Myocyte (in vitro differentiated cells): ENCODE data around the gene UBR2. TPM values are rescaled to one million over a fixed set of nuclear protein-coding genes. Genes with fewer than 3 reads are reported as not detected.
"Not testable (repeated sequence)": the region's sequence is repeated elsewhere in the genome, so short reads cannot be mapped to it uniquely, and the experiment has no call there.

ENCODE experiments used
- DNase-seq: peaks from one replicate; pipeline ENCODE4 v3.0.0-alpha.2; 2012; ENCODE audit warnings: low read depth
- total RNA-seq: library from RNA; depleted of rRNA; stranded (reverse); fragments of >200 nt; gene quantifications from 2 replicates; pipeline ENCODE4 v1.2.3, GENCODE V29; 2014

Gene UBR2
- total RNA-seq, 1 donor from 2014 or later, result 23.7 TPM

GRCh38 chr6:42555477-42556457 lies 8.1 kb upstream of the UBR2 start:
- DNase-seq, result no peak

- DNase-seq, result no peak
These were observed 7.4 kb upstream of the UBR2 start for GRCh38 chr6:42556462-42556861.

GRCh38 chr6:42559276-42559675 lies 4.6 kb upstream of the UBR2 start:
- not testable (repeated sequence) for DNase-seq

- DNase-seq, result no peak
These were observed 1.8 kb upstream of the UBR2 start for GRCh38 chr6:42561986-42562385.

GRCh38 chr6:42562788-42563405 lies 932 bp upstream of the UBR2 start:
- no peak for DNase-seq

- DNase-seq, result no peak
These were observed 637 bp downstream of the UBR2 start for GRCh38 chr6:42564506-42564825.

GRCh38 chr6:42565823-42566613 lies 2.2 kb downstream of the UBR2 start:
- no peak for DNase-seq

GRCh38 chr6:42566614-42567208 lies 2.9 kb downstream of the UBR2 start:
- DNase-seq, result no peak

- DNase-seq, result not testable (repeated sequence)
These were observed 3.4 kb downstream of the UBR2 start for GRCh38 chr6:42567237-42567636.

GRCh38 chr6:42569102-42570028 lies 5.5 kb downstream of the UBR2 start:
- peak; percentile 53 for DNase-seq

- no peak for DNase-seq
These were observed 7.9 kb downstream of the UBR2 start for GRCh38 chr6:42571611-42572342.

GRCh38 chr6:42572523-42572922 lies 8.7 kb downstream of the UBR2 start:
- no peak for DNase-seq

- DNase-seq, result peak; percentile 68
These were observed 12.7 kb downstream of the UBR2 start for GRCh38 chr6:42576538-42576937.

GRCh38 chr6:42598300-42598699 lies 34.5 kb downstream of the UBR2 start:
- DNase-seq, result no peak

GRCh38 chr6:42599558-42599957 lies 35.7 kb downstream of the UBR2 start:
- no peak for DNase-seq

GRCh38 chr6:42604150-42604549 lies 40.3 kb downstream of the UBR2 start:
- DNase-seq, result no peak

- DNase-seq, result not testable (repeated sequence)
These were observed 40.9 kb downstream of the UBR2 start for GRCh38 chr6:42604699-42605098.

- DNase-seq, result no peak
These were observed 46.6 kb downstream of the UBR2 start for GRCh38 chr6:42610416-42610815.

GRCh38 chr6:42615518-42615917 lies 51.7 kb downstream of the UBR2 start:
- DNase-seq, result no peak

- no peak for DNase-seq
These were observed 52.9 kb downstream of the UBR2 start for GRCh38 chr6:42616716-42617115.
